GM19463 (cell line): Measurements from ENCODE around the gene SCN8A.
"Not testable (repeated sequence)": the region's sequence is repeated elsewhere in the genome, so short reads cannot be mapped to it uniquely, and the experiment has no call there.

Experiments
- ATAC-seq: cut with Tn5 transposase; IDR thresholded peaks from one replicate; pipeline ENCODE4 v1.9.1; 2021; ENCODE audit warnings: mild to moderate bottlenecking, moderate library complexity; ENCODE audit not compliant: unreplicated experiment

Gene SCN8A

DNA sequence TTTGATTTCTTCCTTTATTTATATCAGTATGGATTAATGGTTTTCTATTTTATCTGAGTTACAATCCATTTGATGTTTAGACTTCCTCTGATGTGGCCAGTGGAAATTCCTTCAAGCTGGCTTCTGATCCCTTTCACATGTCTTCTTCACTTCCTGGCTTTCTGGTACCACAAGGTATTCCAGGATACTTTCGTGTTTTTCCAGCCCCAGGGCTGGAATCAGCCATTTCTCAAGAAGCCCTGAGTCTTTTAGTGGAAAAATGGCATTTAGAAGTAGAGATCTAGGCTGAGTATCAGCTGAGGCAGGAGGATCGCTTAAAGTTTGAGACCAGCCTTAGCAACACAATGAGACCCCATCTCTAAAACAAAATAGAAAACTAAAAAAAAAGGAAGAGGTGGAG, 164.2 kb downstream of the SCN8A start:
- no peak for ATAC-seq

GRCh38 chr12:51759175-51759574, 168.1 kb downstream of the SCN8A start:
- ATAC-seq = no peak

DNA sequence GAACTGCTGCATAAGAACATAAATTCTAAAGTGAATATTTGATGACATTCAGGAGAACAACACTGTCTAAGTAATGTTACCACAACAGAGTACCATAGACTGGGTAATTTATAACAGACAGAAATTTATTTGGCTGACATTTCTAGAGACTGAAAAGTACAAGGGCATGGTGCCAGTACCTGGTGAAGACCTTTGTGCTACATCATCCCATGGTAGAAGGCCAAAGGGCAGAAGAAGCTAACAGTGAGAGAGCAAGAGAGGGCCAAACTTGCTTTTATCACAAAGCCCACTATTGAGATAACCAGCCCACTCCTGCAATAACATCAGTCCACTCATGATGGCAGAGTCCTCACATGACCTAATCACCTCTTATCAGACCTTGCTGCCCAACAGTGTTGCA, 168.7 kb downstream of the SCN8A start:
- ATAC-seq = no peak

- ATAC-seq = no peak
These were observed 169.2 kb downstream of the SCN8A start for GRCh38 chr12:51760231-51760630.

DNA sequence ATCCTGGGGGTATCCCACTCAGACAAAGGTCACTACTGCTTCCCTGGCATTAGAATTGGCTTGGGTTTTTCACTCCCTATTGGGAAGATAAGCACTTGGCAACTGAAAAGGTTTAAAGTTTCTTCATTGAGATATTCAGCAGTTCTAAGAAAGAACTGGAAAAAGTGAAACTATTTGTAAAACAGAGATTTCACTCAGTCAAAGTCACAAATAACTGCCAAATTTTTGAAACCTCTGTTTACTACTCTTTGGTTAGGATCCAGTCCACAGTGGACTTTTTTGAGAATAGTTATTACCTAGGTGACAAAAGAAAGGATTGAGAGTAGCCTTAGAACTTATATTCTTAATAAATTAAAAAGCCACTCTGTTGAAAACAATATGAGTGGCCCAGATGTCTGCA, 172.7 kb downstream of the SCN8A start:
- ATAC-seq = no peak

GRCh38 chr12:51766067-51766676, 175.1 kb downstream of the SCN8A start:
- no peak for ATAC-seq

- ATAC-seq = no peak
These were observed 180.0 kb downstream of the SCN8A start for GRCh38 chr12:51771008-51771407.

GRCh38 chr12:51773145-51773869, 182.3 kb downstream of the SCN8A start:
- no peak for ATAC-seq

DNA sequence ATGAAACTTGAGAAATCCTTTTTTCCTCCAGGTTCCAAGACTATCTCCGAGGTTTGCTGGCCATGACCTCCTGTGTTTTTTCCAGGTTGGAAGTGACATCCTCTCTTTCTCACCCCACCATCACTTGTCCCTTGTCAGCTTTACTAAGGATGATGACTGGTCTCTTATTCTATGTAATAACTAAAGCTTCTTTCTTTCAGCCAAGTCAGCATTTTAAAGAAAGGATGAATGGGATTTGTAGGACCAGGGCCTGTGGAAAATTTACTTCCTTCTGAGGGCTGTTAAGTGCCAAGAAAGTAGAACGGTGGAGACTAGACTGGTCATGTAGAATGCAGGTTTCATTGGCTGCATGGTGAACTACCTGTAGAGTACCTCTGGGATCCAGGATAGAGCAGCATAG, 183.9 kb downstream of the SCN8A start:
- no peak for ATAC-seq

DNA sequence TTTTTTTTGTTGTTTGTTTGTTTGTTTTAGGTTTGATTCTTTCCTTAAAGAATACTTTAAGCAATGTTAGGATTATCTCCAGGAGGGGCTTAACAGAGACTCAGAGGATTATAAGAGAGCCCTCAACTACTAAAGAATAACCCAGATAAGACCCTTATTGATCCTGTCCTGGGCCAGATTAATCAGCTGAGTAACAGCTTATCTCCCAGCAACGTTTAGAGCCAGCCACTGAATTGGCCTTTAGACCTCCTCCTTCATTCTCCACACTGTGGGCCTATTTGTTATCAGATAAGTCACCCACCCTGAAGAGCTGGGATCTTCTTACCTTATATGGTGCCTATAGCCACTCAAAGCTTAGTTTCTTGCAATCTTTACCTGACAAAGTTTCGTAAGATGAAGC, 186.4 kb downstream of the SCN8A start:
- no peak for ATAC-seq

DNA sequence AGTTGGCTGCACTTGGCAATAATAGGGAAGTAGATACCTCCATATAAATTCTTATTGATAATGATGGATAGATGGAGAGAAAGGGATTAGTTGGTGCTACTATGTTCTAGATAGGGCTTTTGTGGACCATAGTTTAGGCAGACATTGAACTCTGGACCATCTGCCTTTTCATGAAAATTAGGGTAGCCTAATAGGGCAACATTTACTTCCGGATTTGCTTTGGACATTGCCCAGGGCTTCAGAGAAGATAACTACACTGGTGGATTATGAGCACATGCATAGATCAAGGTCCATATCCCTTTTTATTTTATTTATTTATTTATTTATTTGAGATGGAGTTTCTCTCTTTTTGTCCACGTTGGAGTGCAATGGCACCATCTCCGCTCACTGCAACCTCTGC, 186.9 kb downstream of the SCN8A start:
- no peak for ATAC-seq

- ATAC-seq = no peak
These were observed 188.8 kb downstream of the SCN8A start for GRCh38 chr12:51779876-51780275.

GRCh38 chr12:51784688-51785087, 193.7 kb downstream of the SCN8A start:
- ATAC-seq = no peak

DNA sequence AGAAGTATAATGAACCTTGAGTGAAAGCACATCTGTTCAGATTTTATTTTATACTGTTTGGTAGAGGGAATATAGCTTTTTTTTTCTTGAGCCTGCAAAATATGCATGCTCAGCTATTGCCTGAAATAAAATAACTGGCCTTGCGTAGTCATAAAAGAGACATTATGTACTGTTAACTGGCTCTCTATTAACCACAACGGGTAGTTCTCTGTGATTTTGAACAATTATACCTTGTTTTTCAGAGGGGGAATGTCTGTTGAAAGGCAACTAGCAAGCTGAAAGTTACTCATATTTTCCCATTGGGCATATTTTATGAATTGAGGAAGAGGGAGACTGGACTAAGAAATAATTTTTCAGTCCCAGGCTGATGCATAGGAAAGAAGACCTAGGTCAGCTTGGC, 194.9 kb downstream of the SCN8A start:
- ATAC-seq = no peak

GRCh38 chr12:51788876-51789275, 197.8 kb downstream of the SCN8A start:
- no peak for ATAC-seq

DNA sequence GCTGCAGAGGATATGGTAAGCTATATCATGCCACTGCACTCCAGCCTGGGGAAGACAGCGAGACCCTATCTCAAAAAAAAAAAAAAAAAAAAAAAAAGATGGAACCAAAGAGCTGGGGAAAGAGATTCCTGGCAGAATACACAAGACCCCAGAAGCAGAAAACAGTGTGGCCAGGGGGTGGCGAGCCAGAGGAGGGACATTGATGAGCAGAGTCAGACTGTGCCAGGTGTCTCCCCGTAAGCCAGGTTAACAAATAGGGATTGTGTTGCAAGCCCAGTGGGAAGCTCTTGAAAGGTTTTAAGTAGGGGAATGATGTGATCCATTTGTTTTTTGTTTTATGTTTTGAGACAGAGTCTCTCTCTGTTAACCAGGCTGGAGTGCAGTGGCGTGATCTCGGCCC, 201.4 kb downstream of the SCN8A start:
- ATAC-seq = no peak

DNA sequence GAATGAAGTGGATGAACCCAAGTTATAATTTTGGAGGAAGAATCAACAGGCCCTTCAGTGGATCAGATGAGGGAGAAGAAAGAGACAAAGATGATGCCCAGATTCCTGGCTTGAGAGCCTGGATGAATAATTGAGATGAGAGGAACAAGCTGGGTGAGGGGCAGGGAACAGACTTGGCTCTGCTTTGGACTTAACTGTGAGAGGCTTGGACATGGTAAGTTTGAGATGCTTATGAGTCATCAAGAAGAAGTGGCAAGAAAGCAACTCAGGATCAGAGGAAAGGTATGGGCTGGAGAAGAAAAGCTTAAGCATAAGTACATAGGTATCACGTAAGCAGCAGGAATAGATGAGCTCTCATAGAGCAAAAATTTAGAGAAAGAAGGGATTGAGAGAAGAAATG, 202.2 kb downstream of the SCN8A start:
- no peak for ATAC-seq

DNA sequence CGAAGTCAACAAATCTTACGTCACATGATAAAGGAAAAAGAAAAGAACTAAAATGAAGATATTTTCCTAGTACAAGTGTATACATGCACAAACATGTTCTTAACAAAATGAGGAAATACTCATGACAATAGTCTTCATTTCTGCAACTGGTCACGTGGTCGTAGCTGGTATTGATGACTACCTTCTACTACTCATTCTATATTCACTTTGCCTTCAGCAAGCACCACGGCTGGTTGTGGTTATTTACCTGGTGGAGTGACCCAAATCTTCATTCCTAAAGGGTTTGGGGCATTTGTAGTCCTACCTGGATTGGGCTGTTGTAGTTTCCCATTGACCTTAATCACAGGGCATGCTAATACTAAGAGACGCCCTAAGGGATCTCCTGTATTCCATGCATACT, 206.3 kb downstream of the SCN8A start:
- no peak for ATAC-seq

GRCh38 chr12:51798051-51798450, 207.0 kb downstream of the SCN8A start:
- ATAC-seq = not testable (repeated sequence)

DNA sequence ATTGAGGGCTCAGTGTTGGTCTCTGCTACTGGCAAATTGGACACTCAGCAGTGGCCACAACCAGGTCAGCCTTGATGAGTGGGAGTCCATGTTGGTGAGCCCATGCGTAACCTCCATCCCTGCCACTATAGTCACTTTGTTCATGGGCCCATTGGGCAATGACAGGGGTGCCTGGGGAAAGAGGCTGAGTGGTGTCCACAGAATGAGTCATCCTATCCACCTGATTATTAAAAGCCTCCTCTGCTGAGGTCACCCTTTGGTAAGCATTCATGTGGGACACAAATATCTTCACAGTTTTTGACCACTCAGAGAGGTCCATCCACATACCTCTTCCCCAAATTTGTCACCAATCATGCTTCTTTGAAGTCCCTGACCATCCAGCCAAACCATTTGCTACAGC, 207.5 kb downstream of the SCN8A start:
- ATAC-seq = no peak

DNA sequence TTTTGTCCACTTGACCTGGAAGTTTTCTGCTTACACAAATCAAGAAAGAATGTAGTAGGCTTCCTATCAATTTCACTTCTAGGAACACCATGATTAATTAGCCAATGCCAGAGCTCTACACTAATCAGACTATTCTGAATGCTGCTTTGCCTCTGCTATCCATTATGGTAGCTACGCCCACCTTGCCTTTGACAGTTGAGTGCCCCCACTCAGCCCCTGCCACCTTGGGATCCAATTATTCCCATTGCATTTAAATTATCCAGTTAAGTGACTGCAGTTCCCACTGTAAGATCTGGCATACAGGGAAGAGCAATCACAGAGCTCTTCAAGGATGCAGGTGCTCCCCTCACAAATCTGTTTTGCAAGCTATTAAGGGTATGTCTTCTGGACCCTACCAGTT, 210.0 kb downstream of the SCN8A start:
- no peak for ATAC-seq

DNA sequence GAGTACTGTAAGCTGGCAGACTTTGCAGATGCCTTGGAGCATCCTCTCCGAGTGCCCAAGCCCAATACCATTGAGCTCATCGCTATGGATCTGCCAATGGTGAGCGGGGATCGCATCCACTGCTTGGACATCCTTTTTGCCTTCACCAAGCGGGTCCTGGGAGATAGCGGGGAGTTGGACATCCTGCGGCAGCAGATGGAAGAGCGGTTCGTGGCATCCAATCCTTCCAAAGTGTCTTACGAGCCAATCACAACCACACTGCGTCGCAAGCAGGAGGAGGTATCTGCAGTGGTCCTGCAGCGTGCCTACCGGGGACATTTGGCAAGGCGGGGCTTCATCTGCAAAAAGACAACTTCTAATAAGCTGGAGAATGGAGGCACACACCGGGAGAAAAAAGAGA, 215.9 kb downstream of the SCN8A start:
- ATAC-seq = no peak

GRCh38 chr12:51809193-51809592, 218.2 kb downstream of the SCN8A start:
- no peak for ATAC-seq
